H1 (cell line): ENCODE measurements around the gene ABHD11. TPM values are rescaled to one million over a fixed set of nuclear protein-coding genes. Genes with fewer than 3 reads are reported as not detected.

Source experiments
- CEBPB ChIP-seq: IDR thresholded peaks from 2 replicates; pipeline ENCODE4 v1.6.1; 2012; ENCODE audit warnings: low read depth, low read length
- EGR1 ChIP-seq: IDR thresholded peaks from 2 replicates; pipeline ENCODE4 v1.6.1; 2011; ENCODE audit warnings: low read depth, low read length, borderline replicate concordance
- GABPA ChIP-seq: IDR thresholded peaks from 2 replicates; pipeline ENCODE4 v1.6.1; 2011; ENCODE audit warnings: mild to moderate bottlenecking, low read length, moderate library complexity, borderline replicate concordance; ENCODE audit not compliant: insufficient read depth
- SIX5 ChIP-seq: IDR thresholded peaks from 2 replicates; pipeline ENCODE4 v1.6.1; 2011; ENCODE audit warnings: mild to moderate bottlenecking, low read depth, low read length
- SUZ12 ChIP-seq: fragments of 200-600 bp; sonication (generic); IDR thresholded peaks from 2 replicates; pipeline ENCODE4 v1.6.1; 2012; ENCODE audit warnings: mild to moderate bottlenecking, inconsistent platforms, low read length, moderate library complexity, mixed read lengths
- polyA plus RNA-seq, 7 experiments: library from polyadenylated mRNA; depleted of rRNA in 3 of 7; stranded (reverse) in 5 of 7; unstranded in 2 of 7; fragments of >200 nt in 5 of 7; fragments of 200-250 nt in 2 of 7; gene quantifications; 1 replicate in 5 of 7; 2 replicates in 1 of 7; 4 replicates in 1 of 7; pipeline versions ENCODE4 v1.2.1 to v1.2.3, GENCODE V29; 2011 to 2013; ENCODE audit warnings: missing spikeins in 2 of 7, mixed read lengths in 2 of 7
- total RNA-seq: library from RNA; stranded (reverse); fragmentation: NEBNext Ultra II Directional; extraction: Animal tissue kit (Norgen Biotek cat#: 25700); gene quantifications from 2 replicates; pipeline ENCODE4 v1.2.1, GENCODE V29; 2021
- TF ChIP-seq, protein P1 (sequence below), 3 experiments: IDR thresholded peaks; 1 replicate in 2 of 3; 2 replicates in 1 of 3; pipeline versions ENCODE4 v1.5.1 to v1.6.1; 2011; ENCODE audit warnings: low read length in 3 of 3, mild to moderate bottlenecking in 3 of 3, inconsistent platforms in 2 of 3, low read depth in 1 of 3, moderate library complexity in 1 of 3; ENCODE audit not compliant: insufficient read depth in 1 of 3; ENCODE audit errors: control extremely low read depth in 1 of 3

Gene ABHD11
- total and polyA plus RNA-seq, 2 of the 8 experiments (the other 6 are each of a cell fraction or from before 2014, with no cell fraction given) = 19.8 to 42.2 TPM

GRCh38 chr7:73704640-73705550 lies 33.7 kb downstream of the ABHD11 start (continued):
- TF ChIP-seq CEBPB (no peak), EGR1 (no peak), GABPA (no peak), SIX5 (no peak), SUZ12 (no peak)
- TF ChIP-seq, protein P1, sequence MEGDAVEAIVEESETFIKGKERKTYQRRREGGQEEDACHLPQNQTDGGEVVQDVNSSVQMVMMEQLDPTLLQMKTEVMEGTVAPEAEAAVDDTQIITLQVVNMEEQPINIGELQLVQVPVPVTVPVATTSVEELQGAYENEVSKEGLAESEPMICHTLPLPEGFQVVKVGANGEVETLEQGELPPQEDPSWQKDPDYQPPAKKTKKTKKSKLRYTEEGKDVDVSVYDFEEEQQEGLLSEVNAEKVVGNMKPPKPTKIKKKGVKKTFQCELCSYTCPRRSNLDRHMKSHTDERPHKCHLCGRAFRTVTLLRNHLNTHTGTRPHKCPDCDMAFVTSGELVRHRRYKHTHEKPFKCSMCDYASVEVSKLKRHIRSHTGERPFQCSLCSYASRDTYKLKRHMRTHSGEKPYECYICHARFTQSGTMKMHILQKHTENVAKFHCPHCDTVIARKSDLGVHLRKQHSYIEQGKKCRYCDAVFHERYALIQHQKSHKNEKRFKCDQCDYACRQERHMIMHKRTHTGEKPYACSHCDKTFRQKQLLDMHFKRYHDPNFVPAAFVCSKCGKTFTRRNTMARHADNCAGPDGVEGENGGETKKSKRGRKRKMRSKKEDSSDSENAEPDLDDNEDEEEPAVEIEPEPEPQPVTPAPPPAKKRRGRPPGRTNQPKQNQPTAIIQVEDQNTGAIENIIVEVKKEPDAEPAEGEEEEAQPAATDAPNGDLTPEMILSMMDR (IDR thresholded peaks at IDR 0.05; ENCODE audit: control extremely low read depth in 1 of 3, insufficient read depth in 1 of 3, low read depth in 1 of 3, low read length in 3 of 3) = no peak
- TF ChIP-seq, all 59 proteins: peak for 0
